ENCODE measurements around the gene EYA2. TPM values are rescaled to one million over a fixed set of nuclear protein-coding genes. Genes with fewer than 3 reads are reported as not detected.

The EYA2 gene
- total RNA-seq, 1 donor from 2014 or later, result not detected

DNA sequence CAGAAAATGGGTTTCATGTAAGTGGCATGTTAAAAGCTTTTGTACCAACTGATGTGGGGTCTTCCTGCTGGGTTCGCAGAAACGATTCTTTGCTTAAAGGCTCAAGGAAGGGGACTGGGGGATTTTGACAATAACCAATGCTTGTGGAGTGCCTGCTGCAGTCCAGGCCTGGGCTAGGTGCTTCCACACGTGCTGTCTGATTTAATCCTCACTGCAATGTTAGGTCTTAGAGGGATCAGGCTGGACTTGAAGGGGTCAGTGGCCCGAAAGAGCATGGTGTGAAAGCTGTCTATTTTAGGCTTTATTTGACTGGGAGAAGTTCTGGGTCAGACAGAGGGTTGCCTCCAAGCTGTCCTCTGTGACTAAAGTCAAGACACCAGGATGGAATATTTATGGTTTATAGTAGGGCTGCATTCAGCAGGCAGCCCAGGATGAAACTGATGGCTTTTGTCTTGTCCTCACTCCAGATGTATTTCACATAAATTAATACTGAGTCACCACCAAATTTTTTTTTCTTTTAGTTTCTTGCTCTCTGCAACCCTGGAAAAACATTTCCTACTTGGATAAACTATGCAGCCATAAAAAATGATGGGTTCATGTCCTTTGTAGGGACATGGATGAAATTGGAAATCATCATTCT lies 242.7 kb downstream of the EYA2 start:
- Histone ChIP-seq H3K4me3 (ENCODE audit: low read depth, low read length) (no peak overlapping the region), H3K27me3 (ENCODE audit: control insufficient read depth, insufficient read depth, low read length) (no peaks in the 10 kb centered on the region), H3K36me3 (ENCODE audit: control insufficient read depth, insufficient read depth, low read length) (no peaks in the 10 kb centered on the region)
- TF ChIP-seq, protein P1, sequence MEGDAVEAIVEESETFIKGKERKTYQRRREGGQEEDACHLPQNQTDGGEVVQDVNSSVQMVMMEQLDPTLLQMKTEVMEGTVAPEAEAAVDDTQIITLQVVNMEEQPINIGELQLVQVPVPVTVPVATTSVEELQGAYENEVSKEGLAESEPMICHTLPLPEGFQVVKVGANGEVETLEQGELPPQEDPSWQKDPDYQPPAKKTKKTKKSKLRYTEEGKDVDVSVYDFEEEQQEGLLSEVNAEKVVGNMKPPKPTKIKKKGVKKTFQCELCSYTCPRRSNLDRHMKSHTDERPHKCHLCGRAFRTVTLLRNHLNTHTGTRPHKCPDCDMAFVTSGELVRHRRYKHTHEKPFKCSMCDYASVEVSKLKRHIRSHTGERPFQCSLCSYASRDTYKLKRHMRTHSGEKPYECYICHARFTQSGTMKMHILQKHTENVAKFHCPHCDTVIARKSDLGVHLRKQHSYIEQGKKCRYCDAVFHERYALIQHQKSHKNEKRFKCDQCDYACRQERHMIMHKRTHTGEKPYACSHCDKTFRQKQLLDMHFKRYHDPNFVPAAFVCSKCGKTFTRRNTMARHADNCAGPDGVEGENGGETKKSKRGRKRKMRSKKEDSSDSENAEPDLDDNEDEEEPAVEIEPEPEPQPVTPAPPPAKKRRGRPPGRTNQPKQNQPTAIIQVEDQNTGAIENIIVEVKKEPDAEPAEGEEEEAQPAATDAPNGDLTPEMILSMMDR (IDR thresholded peaks at IDR 0.05; ENCODE audit: insufficient read depth, low read length, poor library complexity, severe bottlenecking), result no peak
- no peak for DNase-seq (ENCODE audit: low read depth)

DNA sequence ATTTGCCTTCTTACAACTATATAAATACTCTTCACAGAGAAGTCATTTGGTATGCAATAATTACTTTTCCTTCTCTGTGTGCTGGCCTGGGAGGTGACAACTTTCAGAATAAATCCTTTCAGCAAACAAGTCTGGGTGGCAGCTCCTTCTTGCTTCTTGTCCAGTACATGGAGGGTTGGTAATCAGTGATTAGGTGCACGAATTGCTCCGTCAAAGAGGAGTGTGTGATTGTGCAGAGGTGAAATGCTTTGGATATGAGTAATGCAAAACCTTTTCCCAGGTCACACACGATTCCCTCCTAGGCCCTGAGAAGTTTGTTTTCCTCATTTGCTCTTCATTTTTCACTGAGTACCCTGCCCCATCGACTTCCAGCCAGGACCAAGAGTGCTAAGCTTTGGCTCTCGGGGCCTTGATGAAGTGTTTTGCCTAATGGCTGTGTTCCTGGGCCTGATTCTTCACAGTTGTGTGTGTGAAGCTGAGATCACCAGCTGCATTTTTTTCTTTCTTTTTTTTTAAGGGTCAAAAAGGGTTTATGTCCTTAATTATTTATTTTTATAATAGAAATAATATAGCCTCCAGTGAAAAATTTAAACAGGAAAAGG lies 245.4 kb downstream of the EYA2 start:
- TF ChIP-seq, protein P1 (IDR thresholded peaks at IDR 0.05; ENCODE audit: insufficient read depth, low read length, poor library complexity, severe bottlenecking), result no peak
- peak; percentile 52 for DNase-seq (ENCODE audit: low read depth)
- Histone ChIP-seq H3K36me3 (ENCODE audit: control insufficient read depth, insufficient read depth, low read length) (no peaks in the 10 kb centered on the region), H3K4me3 (ENCODE audit: low read depth, low read length) (no peak overlapping the region), H3K27me3 (ENCODE audit: control insufficient read depth, insufficient read depth, low read length) (no peaks in the 10 kb centered on the region)

DNA sequence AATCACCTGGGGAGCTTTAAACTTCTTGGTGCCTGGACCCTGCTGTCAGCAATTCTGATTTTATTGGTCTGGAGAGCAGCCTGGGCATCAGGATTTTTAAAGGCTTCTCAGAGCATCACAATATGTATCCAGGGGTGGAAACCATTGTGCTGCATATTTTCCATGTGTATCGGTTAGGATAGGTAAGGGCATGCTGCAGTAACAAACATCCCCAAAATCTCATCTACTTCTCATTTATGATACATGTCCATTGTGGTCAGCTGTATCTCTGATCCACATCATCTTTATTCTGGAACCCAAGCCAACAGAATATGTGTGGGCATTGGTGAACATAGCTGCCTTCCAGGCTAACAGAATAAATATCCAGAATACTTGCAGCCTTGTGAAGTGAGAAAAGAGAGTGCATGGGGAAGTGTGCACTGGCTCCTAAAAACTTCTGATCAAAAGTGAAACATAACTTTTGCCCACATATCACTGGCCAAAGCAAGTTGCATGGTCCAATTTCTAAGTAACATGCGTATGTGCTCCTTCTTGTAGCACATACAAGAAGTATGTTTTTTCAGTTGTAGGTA lies 246.8 kb downstream of the EYA2 start:
- no peaks in the 10 kb centered on the region for H3K36me3 ChIP-seq (ENCODE audit: control insufficient read depth, insufficient read depth, low read length)
- TF ChIP-seq, protein P1 (IDR thresholded peaks at IDR 0.05; ENCODE audit: insufficient read depth, low read length, poor library complexity, severe bottlenecking), result no peak
- no peak for DNase-seq (ENCODE audit: low read depth)
- H3K27me3 ChIP-seq (ENCODE audit: control insufficient read depth, insufficient read depth, low read length), result no peaks in the 10 kb centered on the region
- no peak overlapping the region for H3K4me3 ChIP-seq (ENCODE audit: low read depth, low read length)

DNA sequence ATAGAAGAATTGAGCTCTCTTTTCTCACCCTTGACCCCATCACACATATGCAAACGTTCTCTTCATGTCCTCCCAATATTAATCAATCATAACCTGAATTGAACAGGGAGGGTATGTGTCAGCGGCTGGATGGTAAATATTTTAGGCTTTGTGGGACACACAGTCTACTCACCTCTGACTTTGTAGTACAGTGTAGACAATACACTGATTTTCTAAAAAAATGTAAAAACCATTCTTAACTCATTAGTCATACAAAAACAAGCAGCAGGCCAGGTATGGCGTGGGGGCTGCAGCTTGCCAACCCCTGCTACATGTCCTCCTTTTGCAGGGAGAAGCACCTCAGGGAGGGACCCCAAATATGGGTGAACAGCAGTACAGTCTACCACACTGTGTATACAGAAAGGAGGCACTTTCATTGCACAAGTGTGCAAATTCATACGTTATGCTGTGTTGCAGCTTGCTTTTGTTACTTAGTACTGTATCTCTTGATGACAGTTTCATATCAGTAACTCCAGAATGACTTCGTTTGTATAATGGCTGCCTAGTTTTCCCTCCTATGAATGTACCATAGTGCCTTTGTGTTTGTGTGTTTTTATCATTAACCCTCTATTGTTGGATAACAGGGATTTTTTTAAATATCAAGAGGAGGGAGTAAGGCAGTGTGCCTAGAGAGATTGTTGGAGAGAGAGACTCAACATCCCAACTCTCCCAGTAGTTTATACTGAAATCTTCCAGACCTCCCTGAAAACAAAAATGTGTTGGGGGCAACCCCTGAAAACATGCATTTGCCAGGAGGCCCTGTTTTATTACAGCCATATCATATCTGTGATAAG lies 247.5 kb downstream of the EYA2 start:
- TF ChIP-seq, protein P1 (IDR thresholded peaks at IDR 0.05; ENCODE audit: insufficient read depth, low read length, poor library complexity, severe bottlenecking), result no peak
- H3K36me3 ChIP-seq (ENCODE audit: control insufficient read depth, insufficient read depth, low read length), result no peaks in the 10 kb centered on the region
- no peak for DNase-seq (ENCODE audit: low read depth)

DNA sequence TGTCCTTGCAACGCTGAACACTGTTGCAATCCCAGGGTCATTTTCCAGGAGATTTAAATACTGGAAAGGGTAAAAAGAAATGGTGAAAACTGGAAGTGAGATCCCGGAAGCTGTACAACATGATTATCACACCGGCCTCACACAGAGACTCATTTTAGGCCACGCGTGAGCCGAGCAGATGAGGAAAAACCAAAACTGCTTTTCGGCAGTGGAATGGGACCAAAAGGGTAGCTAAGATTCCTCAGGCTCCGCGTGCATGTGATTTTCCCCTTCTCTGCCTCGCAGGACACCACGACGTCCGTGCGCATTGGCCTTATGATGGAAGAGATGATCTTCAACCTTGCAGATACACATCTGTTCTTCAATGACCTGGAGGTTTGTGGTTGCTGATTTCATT lies 248.1 kb downstream of the EYA2 start:
- H3K36me3 ChIP-seq (ENCODE audit: control insufficient read depth, insufficient read depth, low read length), result no peaks in the 10 kb centered on the region
- H3K4me3 ChIP-seq (ENCODE audit: low read depth, low read length), result no peak overlapping the region
- TF ChIP-seq, protein P1 (IDR thresholded peaks at IDR 0.05; ENCODE audit: insufficient read depth, low read length, poor library complexity, severe bottlenecking), result no peak
- H3K27me3 ChIP-seq (ENCODE audit: control insufficient read depth, insufficient read depth, low read length), result no peaks in the 10 kb centered on the region
- no peak for DNase-seq (ENCODE audit: low read depth)

More for the DNA sequence above, 247.5 kb downstream of the EYA2 start:
- Histone ChIP-seq H3K27me3 (ENCODE audit: control insufficient read depth, insufficient read depth, low read length) (no peaks in the 10 kb centered on the region), H3K4me3 (ENCODE audit: low read depth, low read length) (no peak overlapping the region)

Data from kidney epithelial cell (primary cell).